Colon (tissue), 2 donors: ENCODE measurements around the gene FGD5.

ENCODE experiments used
- FAIRE-seq: peaks from 2 replicates; lab custom pipeline; 2012; peaks lifted over from hg19 to GRCh38; lab: Jason Lieb, UNC
- donor health status: control.
- donor health status: control.

Gene FGD5

GRCh38 chr3:14927308-14927707 is 108.5 kb downstream of the FGD5 start:
- FAIRE-seq = no peak

GRCh38 chr3:14929310-14930074 is 110.7 kb downstream of the FGD5 start:
- no peak for FAIRE-seq

GRCh38 chr3:14933820-14934425 is 115.2 kb downstream of the FGD5 start:
- FAIRE-seq = no peak

DNA sequence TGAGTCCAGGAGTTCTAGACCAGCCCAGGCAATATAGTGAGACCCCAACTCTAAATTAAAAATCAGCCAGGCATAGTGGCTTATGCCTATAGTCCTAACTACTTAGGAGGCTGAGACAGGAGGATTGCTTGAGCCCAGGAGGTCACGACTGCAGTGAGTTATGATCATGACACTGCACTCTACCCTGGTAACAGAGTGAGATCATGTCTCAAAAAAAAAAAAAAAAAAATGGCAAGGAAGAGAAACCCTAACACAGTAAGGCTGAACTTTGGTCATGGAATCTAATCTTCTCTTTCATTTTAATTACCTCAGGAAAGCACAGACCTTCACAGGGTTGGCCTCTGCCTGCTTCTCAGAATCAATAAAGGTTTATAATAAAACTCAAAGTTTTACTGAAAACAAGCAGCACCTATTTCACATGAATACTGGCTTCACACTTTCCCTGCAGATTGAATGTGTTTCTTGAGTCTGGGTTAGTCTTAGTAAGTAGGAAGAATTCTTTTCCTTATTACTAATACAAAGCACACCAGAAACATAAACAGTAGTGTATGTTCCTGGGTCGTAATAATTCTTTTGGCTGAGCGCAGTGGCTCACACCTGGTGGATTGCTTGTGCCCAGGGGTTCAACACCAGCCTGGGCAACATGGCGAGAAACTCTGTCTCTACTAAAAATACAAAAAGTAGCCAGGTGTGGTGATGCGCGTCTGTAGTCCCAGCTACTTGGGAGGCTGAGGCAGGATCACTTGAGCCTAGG is 117.0 kb downstream of the FGD5 start:
- FAIRE-seq = no peak

GRCh38 chr3:14938954-14939353 is 120.2 kb downstream of the FGD5 start:
- FAIRE-seq = no peak

GRCh38 chr3:14941871-14942270 is 123.1 kb downstream of the FGD5 start:
- no peak for FAIRE-seq

DNA sequence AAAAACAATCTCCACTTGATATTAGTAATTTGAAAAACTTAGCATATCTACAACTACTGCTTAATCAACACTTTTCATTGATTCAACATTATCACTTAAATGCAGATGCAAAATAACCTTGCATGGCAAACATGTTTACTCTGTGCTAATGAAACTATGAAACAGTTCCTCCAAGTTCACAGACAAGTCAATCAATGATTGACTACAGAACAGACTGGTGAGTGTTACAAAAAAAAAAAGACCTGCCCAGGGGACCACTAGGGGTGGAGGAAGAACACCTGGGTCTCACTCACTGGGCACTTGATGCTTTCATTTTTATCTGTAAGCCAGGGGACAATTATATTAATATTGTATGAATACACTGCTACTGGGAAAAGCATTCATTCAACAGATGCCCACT is 124.3 kb downstream of the FGD5 start:
- FAIRE-seq = no peak

- no peak for FAIRE-seq
These were observed 127.5 kb downstream of the FGD5 start for GRCh38 chr3:14946236-14946635.

DNA sequence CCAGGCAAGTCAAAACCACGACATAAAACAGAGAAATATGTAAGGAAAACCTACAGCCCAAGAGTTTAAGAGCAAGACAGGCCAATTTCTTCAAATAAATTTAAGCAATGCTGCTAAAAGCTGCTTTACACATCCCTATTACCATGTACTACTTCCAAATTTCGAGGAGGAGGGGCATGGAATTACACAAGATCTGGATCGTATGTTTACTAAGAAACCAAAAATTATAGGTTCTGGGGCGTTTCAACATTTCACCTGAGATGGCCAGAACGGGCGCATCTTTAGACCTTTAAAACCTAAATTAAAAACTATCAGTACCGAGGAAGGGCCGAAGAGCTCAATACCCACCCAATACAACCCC is 128.0 kb downstream of the FGD5 start:
- no peak for FAIRE-seq

DNA sequence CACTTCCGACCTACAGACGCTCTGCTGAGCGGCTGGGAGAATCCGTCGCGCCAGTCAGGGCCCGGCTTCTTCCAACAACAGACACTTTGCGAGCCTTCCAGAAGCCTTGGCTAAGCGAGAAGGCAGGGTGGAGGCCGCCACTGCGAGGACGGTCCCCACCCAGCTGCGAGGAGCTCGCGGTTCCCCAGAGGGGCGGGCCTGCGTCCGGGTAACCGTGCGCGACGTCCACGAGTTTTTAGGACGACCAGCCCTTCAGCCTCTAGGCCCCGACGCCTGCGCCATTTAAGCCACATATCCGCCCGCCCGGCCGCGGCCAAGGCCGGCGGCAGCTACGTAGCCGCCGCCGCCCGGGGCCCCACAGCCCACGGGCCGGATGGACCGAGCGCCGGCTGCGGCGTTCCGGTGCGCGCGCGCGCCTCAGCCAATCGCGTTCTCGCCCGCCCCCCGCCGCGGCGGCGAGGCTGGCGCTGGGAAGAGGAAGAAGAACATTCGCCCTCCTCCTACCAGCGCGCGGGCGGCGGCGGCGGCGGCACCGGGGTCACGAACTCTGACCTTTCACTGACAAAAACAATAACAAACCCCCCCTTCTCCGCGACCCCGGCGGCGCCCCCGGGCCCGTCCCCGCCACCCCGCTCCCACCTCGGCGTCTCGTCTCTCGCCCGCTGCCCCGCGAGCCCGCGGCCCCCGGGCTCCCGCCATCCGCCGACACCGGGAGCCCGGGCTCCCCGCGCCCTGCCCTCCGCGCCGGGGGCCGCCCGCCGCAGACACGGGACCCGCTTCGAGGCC is 128.5 kb downstream of the FGD5 start, which contains the start of gene NR2C2:
Gene NR2C2, plus strand, starts transcription at position 484 of the 786 bp plus-strand sequence. CDS start 56,332 bp downstream, outside the sequence.
- no peak for FAIRE-seq

DNA sequence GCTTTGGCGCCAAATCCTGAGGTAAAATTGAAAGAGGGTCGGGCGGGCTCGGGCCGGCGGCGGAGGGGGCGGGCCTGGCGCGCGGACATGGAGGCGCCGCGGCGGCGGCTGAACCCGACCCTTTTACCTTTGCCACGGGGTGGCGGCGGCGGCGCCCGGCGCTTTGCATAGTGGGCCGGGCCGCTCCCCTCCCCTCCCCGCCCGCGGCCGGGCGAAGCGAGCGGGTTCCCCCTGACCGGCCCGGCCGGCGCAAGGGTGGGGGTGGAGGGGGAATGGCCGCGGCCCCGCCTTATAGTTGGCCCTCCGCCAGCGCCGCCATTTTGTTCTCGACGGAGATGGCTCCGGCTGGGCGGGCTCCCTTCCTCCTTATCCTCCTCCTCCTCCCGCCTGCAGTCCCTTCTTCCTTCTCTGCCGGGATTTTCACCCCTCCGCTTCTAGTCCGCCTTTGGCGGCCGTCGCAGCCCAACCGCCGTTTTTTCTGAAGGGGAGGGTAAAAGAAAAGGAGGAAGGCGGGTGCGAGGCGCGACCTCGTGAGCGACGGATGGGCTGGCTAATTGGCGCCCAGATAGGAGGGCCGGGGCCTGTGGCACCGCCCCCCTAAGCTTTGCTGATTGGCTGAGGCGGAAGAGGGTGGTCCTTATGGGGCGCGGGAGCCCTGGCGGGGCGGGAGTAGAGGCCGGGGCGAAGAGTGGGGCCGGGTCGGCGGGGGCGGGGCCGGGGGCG is 129.3 kb downstream of the FGD5 start:
- no peak for FAIRE-seq

GRCh38 chr3:14948609-14949038 is 129.9 kb downstream of the FGD5 start:
- FAIRE-seq = no peak

DNA sequence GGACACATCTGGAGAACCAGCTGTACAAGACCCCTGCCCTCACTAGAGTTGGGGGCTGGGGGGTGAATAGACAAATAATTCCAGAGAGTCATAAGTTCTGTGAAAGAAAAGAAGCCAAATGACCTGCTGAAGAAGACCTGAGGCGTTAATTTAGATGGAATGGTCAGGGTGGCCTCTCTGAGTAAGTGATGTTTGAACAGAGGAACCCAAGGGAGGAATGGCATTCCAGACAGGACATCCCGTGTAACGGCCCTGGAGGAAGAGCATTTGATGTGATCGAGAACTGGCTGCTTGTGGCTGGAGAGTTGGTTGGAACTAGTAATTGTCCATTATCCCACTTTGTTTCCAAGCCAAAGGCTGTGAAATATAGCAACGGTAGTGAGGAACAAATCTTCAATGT is 130.4 kb downstream of the FGD5 start:
- FAIRE-seq = no peak

DNA sequence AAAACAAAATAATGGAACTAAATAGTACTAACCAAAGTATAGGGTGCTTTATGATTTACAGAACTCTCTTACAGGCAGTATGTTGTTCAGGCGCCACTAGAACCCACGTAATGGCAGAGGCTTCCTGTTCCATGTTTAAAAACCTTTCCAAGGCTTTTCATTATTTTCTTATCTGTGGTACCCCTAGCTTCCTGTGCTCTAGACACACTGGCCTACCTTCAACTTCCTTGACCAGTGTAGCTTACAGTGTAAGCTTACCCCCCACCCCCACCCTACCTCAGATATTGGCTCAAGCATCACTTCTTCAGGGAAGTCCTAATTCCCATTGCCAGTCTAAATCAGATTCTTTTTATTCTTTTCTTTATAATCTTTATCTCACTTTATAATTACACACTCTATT is 131.5 kb downstream of the FGD5 start:
- no peak for FAIRE-seq

- no peak for FAIRE-seq
These were observed 138.4 kb downstream of the FGD5 start for GRCh38 chr3:14957153-14957552.

DNA sequence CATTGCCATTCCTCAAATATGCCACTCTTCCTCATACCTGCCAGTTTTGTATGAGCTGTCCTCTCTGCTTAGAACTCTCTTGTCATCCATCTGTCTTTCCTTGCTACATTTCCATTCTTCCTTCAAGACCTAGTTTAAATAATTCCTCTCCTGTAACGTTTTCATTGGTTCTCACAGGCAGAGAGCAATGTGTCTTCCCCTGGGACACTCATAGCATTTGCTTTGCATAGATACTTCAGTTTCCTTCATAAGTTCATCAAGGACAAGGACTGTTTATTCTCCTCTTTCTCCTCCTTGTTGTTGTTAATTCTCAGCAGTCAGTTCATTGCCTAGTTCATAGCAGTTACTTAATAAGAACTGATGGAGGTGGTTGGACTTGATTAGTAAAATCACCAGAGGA is 139.2 kb downstream of the FGD5 start:
- no peak for FAIRE-seq

- no peak for FAIRE-seq
These were observed 140.7 kb downstream of the FGD5 start for GRCh38 chr3:14959359-14959943.

DNA sequence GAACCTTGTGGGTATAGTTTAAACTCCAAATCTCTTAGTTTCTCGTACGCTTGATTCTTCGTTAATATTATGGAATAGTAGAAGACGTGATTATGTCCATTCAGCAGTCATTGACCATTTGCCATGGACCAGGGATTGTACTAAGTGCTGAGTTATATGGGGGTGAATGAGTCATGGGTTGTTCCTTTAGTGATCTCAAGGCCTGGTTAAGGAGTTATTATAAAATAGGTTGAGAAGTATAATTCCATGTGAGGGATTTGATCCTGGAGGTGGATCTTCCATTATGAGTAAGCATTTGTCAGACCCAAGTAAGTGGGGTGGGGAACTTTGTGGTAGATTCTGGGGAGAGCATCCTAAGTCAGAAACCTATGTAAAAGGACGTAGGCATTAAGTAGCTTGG is 144.0 kb downstream of the FGD5 start:
- FAIRE-seq = no peak

GRCh38 chr3:14967285-14967684 is 148.5 kb downstream of the FGD5 start:
- no peak for FAIRE-seq

DNA sequence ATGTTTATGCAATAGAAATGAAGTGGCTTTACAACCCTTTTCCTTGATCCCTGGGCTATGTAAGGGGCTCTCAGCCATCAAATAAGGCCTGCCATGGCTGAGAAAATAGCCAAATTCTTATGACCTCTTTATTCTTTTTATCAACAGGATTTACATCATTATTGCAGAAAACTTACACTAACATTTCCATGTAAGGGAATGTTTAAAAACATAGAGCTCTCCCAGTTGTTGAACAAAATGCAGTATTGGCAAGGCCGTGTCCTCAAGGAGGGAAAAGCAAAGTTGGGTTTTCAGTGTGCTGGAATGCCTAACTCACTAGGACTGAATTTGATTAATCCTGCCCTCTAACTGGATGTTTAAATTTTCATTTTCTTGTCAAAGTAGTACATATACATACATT is 150.9 kb downstream of the FGD5 start:
- FAIRE-seq = no peak

DNA sequence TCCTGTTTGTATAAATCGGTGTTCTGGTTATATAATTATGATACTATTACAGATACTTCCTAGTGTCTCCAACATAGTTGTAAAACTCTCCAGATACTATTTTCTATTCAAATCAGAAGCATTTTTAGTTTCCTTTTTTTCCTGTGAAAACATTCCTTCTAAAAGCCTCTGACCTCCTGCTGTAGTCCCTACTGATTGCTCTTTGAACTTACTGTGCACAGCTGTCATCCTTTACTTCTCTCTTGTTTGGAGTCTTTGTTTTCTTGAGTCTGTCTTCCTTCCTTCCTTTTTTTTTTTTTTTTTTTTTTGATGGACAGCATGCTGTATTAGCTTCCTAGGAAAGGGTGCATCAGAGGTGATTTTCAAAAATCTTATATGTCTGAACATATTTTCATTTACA is 157.6 kb downstream of the FGD5 start:
- no peak for FAIRE-seq
